IMR-90 (cell line): ENCODE measurements around the gene NWD2. TPM values are rescaled to one million over a fixed set of nuclear protein-coding genes. Genes with fewer than 3 reads are reported as not detected.

Experiments
- ATAC-seq: fragments of 200-7000 bp; cut with Tn5 transposase; 2 replicates; pipeline ENCODE4 v1.9.1; 2020; ENCODE audit warnings: low read depth, mild to moderate bottlenecking, moderate library complexity
- BruUV-seq: library from RNA; stranded (reverse); fragments of 400-500 nt; replicated peaks from 2 replicates; lab custom pipeline; 2021; lab: Mats Ljungman, UMichigan
- CTCF ChIA-PET: fragments of 300-600 bp; formaldehyde crosslinking; extraction: SDS; loops from one replicate; lab custom pipeline; 2021; ENCODE audit warnings: antibody characterized with exemption; lab: Yijun Ruan, JAX
- POLR2A ChIA-PET: fragments of 300-600 bp; sonication (Branson Sonifier 250); formaldehyde crosslinking; loops from one replicate; lab custom pipeline; 2022; ENCODE audit warnings: antibody characterized with exemption; ENCODE audit not compliant: unreplicated experiment; lab: Charles Lee
- DNase-seq: peaks from one replicate; pipeline ENCODE4 v3.0.0; 2013
- H2AFZ ChIP-seq: replicated peaks from 2 replicates; pipeline ENCODE3; 2013; ENCODE audit warnings: low read length, mild to moderate bottlenecking; ENCODE audit not compliant: poor library complexity
- H2AK5ac ChIP-seq: 2 replicates; pipeline ENCODE4 v1.6.1; 2013; ENCODE audit warnings: low read depth, low read length, inconsistent platforms
- H2AK9ac ChIP-seq: replicated peaks from 2 replicates; pipeline ENCODE3; 2013; ENCODE audit warnings: mild to moderate bottlenecking, low read depth, low read length, moderate library complexity; ENCODE audit not compliant: poor library complexity
- H2BK120ac ChIP-seq: 2 replicates; pipeline ENCODE4 v1.6.1; 2013; ENCODE audit warnings: low read depth, low read length, inconsistent platforms
- H2BK15ac ChIP-seq: 3 replicates; pipeline ENCODE4 v1.6.1; 2013; ENCODE audit warnings: low read depth, low read length, inconsistent platforms
- H2BK20ac ChIP-seq: 2 replicates; pipeline ENCODE4 v1.6.1; 2013; ENCODE audit warnings: low read depth, mild to moderate bottlenecking, inconsistent platforms, low read length, moderate library complexity
- H2BK5ac ChIP-seq: 2 replicates; pipeline ENCODE4 v1.6.1; 2013; ENCODE audit warnings: mild to moderate bottlenecking, low read depth, low read length, inconsistent platforms; ENCODE audit not compliant: poor library complexity, severe bottlenecking
- H3K14ac ChIP-seq: replicated peaks from 2 replicates; pipeline ENCODE4 v1.6.1; 2013; ENCODE audit warnings: low read depth, low read length, inconsistent platforms
- H3K18ac ChIP-seq: 2 replicates; pipeline ENCODE4 v1.6.1; 2013; ENCODE audit warnings: low read depth, low read length, control low read depth
- H3K23ac ChIP-seq: 2 replicates; pipeline ENCODE4 v1.6.1; 2013; ENCODE audit warnings: low read depth, low read length, inconsistent platforms
- H3K27ac ChIP-seq: 2 replicates; pipeline ENCODE4 v1.5.1; 2013; ENCODE audit warnings: mild to moderate bottlenecking, control low read depth, low read length; ENCODE audit not compliant: insufficient read depth
- H3K27me3 ChIP-seq: 2 replicates; pipeline ENCODE4 v1.6.1; 2013; ENCODE audit warnings: low read length; ENCODE audit not compliant: control insufficient read depth, insufficient read depth
- H3K36me3 ChIP-seq: 2 replicates; pipeline ENCODE4 v1.6.1; 2013; ENCODE audit warnings: low read length, mixed read lengths; ENCODE audit not compliant: control insufficient read depth, insufficient read depth
- H3K4ac ChIP-seq: 2 replicates; pipeline ENCODE4 v1.6.1; 2013; ENCODE audit warnings: low read depth, low read length, inconsistent platforms
- H3K4me1 ChIP-seq: 2 replicates; pipeline ENCODE4 v1.6.1; 2013; ENCODE audit warnings: low read length, mixed read lengths; ENCODE audit not compliant: control insufficient read depth, insufficient read depth
- H3K4me2 ChIP-seq: 2 replicates; pipeline ENCODE4 v1.6.1; 2013; ENCODE audit warnings: low read depth, mild to moderate bottlenecking, control low read depth, low read length, moderate library complexity
- H3K4me3 ChIP-seq: 2 replicates; pipeline ENCODE4 v1.5.1; 2013; ENCODE audit warnings: low read depth, mild to moderate bottlenecking, control low read depth, low read length, moderate library complexity; ENCODE audit not compliant: insufficient read depth
- H3K56ac ChIP-seq: 2 replicates; pipeline ENCODE4 v1.6.1; 2013; ENCODE audit warnings: low read length, inconsistent platforms; ENCODE audit not compliant: insufficient read depth; ENCODE audit errors: extremely low read depth
- H3K79me1 ChIP-seq, 2 experiments: 2 replicates each; pipeline ENCODE4 v1.6.1; 2013; ENCODE audit warnings: low read length in 2 of 2, inconsistent platforms in 1 of 2, low read depth in 1 of 2
- H3K9ac ChIP-seq: 2 replicates; pipeline ENCODE4 v1.6.1; 2013; ENCODE audit warnings: low read depth, low read length, control low read depth
- H3K9me1 ChIP-seq: 2 replicates; pipeline ENCODE4 v1.6.1; 2013; ENCODE audit warnings: low read length, inconsistent platforms; ENCODE audit not compliant: insufficient read depth
- H3K9me3 ChIP-seq: 2 replicates; pipeline ENCODE4 v1.6.1; 2013; ENCODE audit warnings: low read length; ENCODE audit not compliant: control insufficient read depth, insufficient read depth
- H4K20me1 ChIP-seq: 2 replicates; pipeline ENCODE4 v1.6.1; 2013; ENCODE audit warnings: low read length, inconsistent platforms; ENCODE audit not compliant: insufficient read depth
- H4K5ac ChIP-seq: 2 replicates; pipeline ENCODE4 v1.6.1; 2013; ENCODE audit warnings: mild to moderate bottlenecking, low read depth, low read length, control low read depth
- H4K8ac ChIP-seq, 2 experiments: 2 replicates each; pipeline ENCODE4 v1.6.1; 2013; ENCODE audit warnings: low read depth in 2 of 2, low read length in 2 of 2, control low read depth in 1 of 2, inconsistent platforms in 1 of 2
- H4K91ac ChIP-seq: 2 replicates; pipeline ENCODE4 v1.6.1; 2013; ENCODE audit warnings: low read depth, low read length, inconsistent platforms; ENCODE audit not compliant: insufficient read depth
- BHLHE40 ChIP-seq: fragments of 150-350 bp; IDR thresholded peaks from 2 replicates; pipeline ENCODE4 v1.6.1; 2016; ENCODE audit warnings: mild to moderate bottlenecking, low read depth, low read length
- CEBPB ChIP-seq: IDR thresholded peaks from 2 replicates; pipeline ENCODE4 v1.6.1; 2012; ENCODE audit warnings: low read depth, low read length, improper control_type of control experiment
- CHD1 ChIP-seq: IDR thresholded peaks from 2 replicates; pipeline ENCODE4 v1.6.1; 2012; ENCODE audit warnings: low read depth, low read length, improper control_type of control experiment
- CTCF ChIP-seq: conservative IDR thresholded peaks from 2 replicates; pipeline ENCODE4 v1.5.1; 2012; ENCODE audit warnings: mild to moderate bottlenecking, low read depth, low read length, improper control_type of control experiment
- ELK1 ChIP-seq: fragments of 150-350 bp; IDR thresholded peaks from 2 replicates; pipeline ENCODE4 v1.6.1; 2016; ENCODE audit warnings: low read depth, mild to moderate bottlenecking, low read length, moderate library complexity, borderline replicate concordance
- FOS ChIP-seq: fragments of 150-350 bp; IDR thresholded peaks from 2 replicates; pipeline ENCODE4 v1.6.1; 2016; ENCODE audit warnings: low read depth, low read length
- MAFK ChIP-seq: IDR thresholded peaks from 2 replicates; pipeline ENCODE4 v1.6.1; 2012; ENCODE audit warnings: low read depth, low read length, improper control_type of control experiment
- MAZ ChIP-seq: IDR thresholded peaks from 2 replicates; pipeline ENCODE4 v1.6.1; 2012; ENCODE audit warnings: low read depth, mild to moderate bottlenecking, low read length, improper control_type of control experiment, moderate library complexity, borderline replicate concordance
- MXI1 ChIP-seq: IDR thresholded peaks from 2 replicates; pipeline ENCODE4 v1.6.1; 2012; ENCODE audit warnings: low read depth, mild to moderate bottlenecking, low read length, moderate library complexity, borderline replicate concordance
- NFE2L2 ChIP-seq: fragments of 150-350 bp; IDR thresholded peaks from 2 replicates; pipeline ENCODE4 v1.6.1; 2016; ENCODE audit warnings: low read depth, mild to moderate bottlenecking, low read length
- POLR2A ChIP-seq: IDR thresholded peaks from 2 replicates; pipeline ENCODE4 v1.6.1; 2012; ENCODE audit warnings: mild to moderate bottlenecking, low read depth, low read length
- RAD21 ChIP-seq: IDR thresholded peaks from 2 replicates; pipeline ENCODE4 v1.6.1; 2012; ENCODE audit warnings: low read length, improper control_type of control experiment
- RCOR1 ChIP-seq: IDR thresholded peaks from 2 replicates; pipeline ENCODE4 v1.6.1; 2012; ENCODE audit warnings: mild to moderate bottlenecking, low read length, improper control_type of control experiment; ENCODE audit not compliant: insufficient replicate concordance
- RFX5 ChIP-seq: IDR thresholded peaks from 2 replicates; pipeline ENCODE4 v1.8.0; 2012; ENCODE audit warnings: low read depth, mild to moderate bottlenecking, low read length, moderate library complexity
- SMC3 ChIP-seq: fragments of 150-350 bp; IDR thresholded peaks from 2 replicates; pipeline ENCODE4 v1.6.1; 2016; ENCODE audit warnings: low read depth, mild to moderate bottlenecking, antibody characterized with exemption, low read length, moderate library complexity
- USF2 ChIP-seq: fragments of 150-350 bp; IDR thresholded peaks from 2 replicates; pipeline ENCODE4 v1.6.1; 2017; ENCODE audit warnings: mild to moderate bottlenecking, antibody characterized with exemption, low read length, low read depth
- WGBS, 2 experiments: methylation state at CpG; one replicate each; pipeline versions ENCODE4 v1.1.5 to v1.1.7; 2013; ENCODE audit warnings: missing lambda C conversion rate in 2 of 2; ENCODE audit not compliant: insufficient read length in 1 of 2; ENCODE audit errors: extremely low coverage in 2 of 2; 5-methylcytosine and 5-hydroxymethylcytosine counted together
- dilution Hi-C: fragments of 300-500 bp; cut with HindIII; formaldehyde crosslinking; loops from one replicate; pipeline ENCODE4 v1.14.3; 2018; ENCODE audit warnings: low sequenced_read_pairs; ENCODE audit not compliant: unreplicated experiment
- in situ Hi-C: fragments of 300-500 bp; cut with MboI; formaldehyde crosslinking; loops from 3 replicates; pipeline ENCODE4 v1.14.3; 2019; ENCODE audit warnings: low sequenced_read_pairs, inconsistent platforms, mixed read lengths
- intact Hi-C: fragments of 100-400 bp; cut with micrococcal nuclease; formaldehyde crosslinking; loops from 2 replicates; pipeline ENCODE4 v1.10.0; 2022
- polyA plus RNA-seq, 3 experiments: library from polyadenylated mRNA; depleted of rRNA; stranded (reverse); fragments of >200 nt; gene quantifications; 2 replicates each; pipeline ENCODE4 v1.2.3, GENCODE V29; 2012; ENCODE audit warnings: low replicate concordance in 1 of 3
- total RNA-seq: library from RNA; depleted of rRNA; stranded (reverse); fragments of >200 nt; gene quantifications from 2 replicates; pipeline ENCODE4 v1.2.3, GENCODE V29; 2012

NWD2 gene
- total and polyA plus RNA-seq, 2 of the 4 experiments (the other 2 are of a cell fraction): not detected

GRCh38 chr4:37489697-37490096, 245.2 kb downstream of the NWD2 start:
- no peak overlapping the region for H2BK20ac ChIP-seq

More at GRCh38 chr4:37489697-37490096, 245.2 kb downstream of the NWD2 start:
- Histone ChIP-seq H4K8ac (no peak overlapping the region), H3K9ac (no peak overlapping the region), H4K5ac (no peak overlapping the region), H3K27me3 (no peaks in the 10 kb centered on the region), H2AFZ (no peak overlapping the region), H2AK5ac (no peak overlapping the region), H3K56ac (no peak overlapping the region), H3K79me1 (no peaks in the 10 kb centered on the region), H3K4me1 (no peaks in the 10 kb centered on the region), H3K4ac (no peak overlapping the region), H3K4me3 (no peak overlapping the region), H3K27ac (no peak overlapping the region), H2AK9ac (no peak overlapping the region), H4K20me1 (no peaks in the 10 kb centered on the region), H3K18ac (no peak overlapping the region), H3K14ac (no peak overlapping the region), H3K4me2 (no peak overlapping the region), H3K23ac (no peak overlapping the region), H2BK120ac (no peak overlapping the region), H2BK5ac (no peak overlapping the region), H3K9me1 (no peaks in the 10 kb centered on the region), H4K91ac (no peak overlapping the region), H3K36me3 (no peaks in the 10 kb centered on the region), H3K9me3 (no peaks in the 10 kb centered on the region), H2BK15ac (no peak overlapping the region)
- in situ Hi-C loops (no loop called here), dilution Hi-C loops (no loop called here), intact Hi-C loops (no loop called here)
- ChIA-PET POLR2A (no interaction called here), CTCF (no interaction called here)
- DNase-seq: no peak
- no peak for TF ChIP-seq BHLHE40
- TF ChIP-seq ELK1: no peak
- no peak for TF ChIP-seq RFX5
- no peak for TF ChIP-seq MAZ
- TF ChIP-seq RAD21: no peak
- no peak for TF ChIP-seq MXI1
- no peak for TF ChIP-seq NFE2L2
- no peak for TF ChIP-seq RCOR1
- TF ChIP-seq SMC3: no peak
- TF ChIP-seq MAFK: no peak
- no peak for TF ChIP-seq CHD1
- no peak for TF ChIP-seq CTCF
- no peak for TF ChIP-seq CEBPB
- TF ChIP-seq FOS: no peak
- no peak for TF ChIP-seq POLR2A
- no peak for TF ChIP-seq USF2
- BruUV-seq: no TSS peak
- no peak for ATAC-seq
- no CpG with 5 or more reads among the region's 1 CpG for WGBS, 2 experiments
